Activated CD4-positive, alpha-beta T cell treated with anti-CD3 and anti-CD28 coated beads, Interleukin-2, Interleukin-6, amounts not matched to agents 100 ng/mL and 50 ng/mL, durations not matched to agents 16 hours and 8 hours (primary cell): ENCODE measurements around the gene ANKRD63.
A peak's percentile ranks its signal among the peaks of the same experiment; 100 is the strongest.

Source experiments
- DNase-seq: peaks from one replicate; pipeline ENCODE4 v3.0.0-alpha.2; 2020

ANKRD63 gene

DNA sequence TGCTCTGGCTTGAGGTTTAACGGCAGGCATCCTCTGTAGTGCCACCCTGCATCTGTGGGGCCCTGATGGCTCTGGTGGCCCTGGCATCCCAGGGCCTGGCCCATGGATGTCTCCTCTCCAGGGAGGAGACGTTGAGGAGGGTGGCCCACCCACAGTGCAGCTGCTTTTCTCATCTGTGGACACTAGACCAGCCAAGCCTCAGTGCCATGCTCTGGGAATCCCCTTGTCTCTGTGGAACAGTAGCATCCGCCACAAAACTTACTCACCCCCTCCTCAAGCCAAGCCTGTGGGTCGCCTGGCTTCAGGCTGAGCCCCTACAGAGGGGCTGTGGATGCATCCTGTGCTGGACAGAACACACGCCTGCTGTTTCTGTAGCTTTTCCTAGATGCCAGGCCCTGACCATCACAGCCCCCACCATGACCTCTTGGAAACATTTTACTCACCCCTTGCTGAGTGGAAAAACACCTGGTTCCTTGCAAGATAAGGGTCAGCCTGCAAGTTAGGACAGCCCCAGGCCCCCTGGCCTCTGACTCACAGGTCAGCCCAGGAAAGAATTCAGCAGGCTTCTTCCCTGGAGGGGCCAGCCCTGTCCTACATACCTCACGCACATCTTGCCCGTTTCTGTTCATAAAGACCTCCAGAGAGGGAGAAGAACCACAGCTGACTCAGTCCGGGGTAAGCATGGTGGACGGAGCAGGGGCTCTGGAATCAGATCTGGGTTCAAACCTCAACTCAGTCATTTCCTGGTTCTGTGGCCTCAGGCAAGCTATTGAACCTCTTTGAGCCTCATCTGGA, 25.0 kb downstream of the ANKRD63 start:
- no peak for DNase-seq

DNA sequence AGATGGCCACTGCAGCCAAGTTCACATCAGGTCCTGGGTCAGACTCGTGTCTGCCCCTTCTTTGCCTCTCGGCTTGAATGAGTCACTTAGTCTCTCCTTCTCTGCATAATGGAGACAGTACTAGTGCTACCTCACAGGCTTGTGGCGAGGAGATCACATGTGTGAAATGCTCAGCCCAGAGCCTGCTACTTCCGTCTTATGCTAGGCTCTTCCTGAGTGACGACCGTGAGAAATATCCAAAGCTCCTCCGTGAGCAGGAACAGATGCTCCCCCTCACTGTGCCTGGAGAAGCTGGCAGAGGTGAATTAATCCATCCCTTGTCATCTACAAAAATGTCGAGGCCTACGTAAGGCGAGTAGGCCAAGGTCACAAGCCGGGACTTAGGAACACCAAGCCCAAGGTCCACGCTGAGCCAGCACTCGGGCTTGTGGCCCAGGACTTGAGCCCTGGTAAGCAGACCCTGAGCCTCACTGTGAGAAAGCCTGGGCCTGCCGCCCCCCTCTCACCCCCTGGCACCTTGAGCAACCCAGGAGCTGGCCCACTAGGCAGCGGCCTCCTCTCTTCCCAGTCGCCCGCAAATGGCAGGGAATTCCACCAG, 26.1 kb downstream of the ANKRD63 start:
- peak; percentile 17 for DNase-seq

DNA sequence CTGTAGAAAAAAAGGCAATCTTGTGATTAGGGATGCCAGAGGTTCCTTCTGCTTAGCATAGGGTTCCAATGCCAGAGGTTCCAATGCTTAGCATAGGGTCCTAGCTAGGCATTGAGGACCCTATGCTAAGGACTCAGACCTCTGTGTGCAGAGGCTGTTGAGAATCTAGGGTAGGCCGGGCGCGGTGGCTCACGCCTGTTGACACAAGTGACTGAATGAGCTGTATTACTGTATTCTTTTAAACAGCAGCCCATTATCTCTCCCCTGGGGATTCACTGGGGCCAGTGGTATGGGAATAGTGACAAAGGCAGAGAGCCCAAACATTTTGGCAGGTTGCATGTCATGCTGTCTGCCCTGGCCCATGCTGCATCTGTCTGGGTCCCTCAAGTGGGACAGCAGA, 27.8 kb downstream of the ANKRD63 start:
- DNase-seq, result no peak

DNA sequence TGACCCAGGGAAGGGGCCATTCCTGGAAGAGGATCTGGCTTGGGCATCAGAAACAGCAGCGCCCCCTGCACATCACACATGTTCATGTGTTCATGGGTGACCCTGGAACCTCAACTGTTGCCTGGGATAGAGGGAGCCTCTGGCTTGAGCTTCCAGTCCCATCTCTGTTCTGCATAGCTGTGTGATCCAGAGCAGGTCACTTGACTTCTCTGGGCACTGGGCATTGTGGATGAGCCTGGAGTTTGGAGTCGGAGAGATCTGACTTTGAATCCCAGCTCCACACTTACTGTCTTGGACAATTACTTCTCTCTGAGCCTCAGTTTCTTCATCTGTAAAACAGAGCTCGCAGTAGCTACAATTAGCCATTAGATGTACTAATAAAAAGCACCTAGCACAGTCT, 28.4 kb downstream of the ANKRD63 start:
- DNase-seq, result no peak

DNA sequence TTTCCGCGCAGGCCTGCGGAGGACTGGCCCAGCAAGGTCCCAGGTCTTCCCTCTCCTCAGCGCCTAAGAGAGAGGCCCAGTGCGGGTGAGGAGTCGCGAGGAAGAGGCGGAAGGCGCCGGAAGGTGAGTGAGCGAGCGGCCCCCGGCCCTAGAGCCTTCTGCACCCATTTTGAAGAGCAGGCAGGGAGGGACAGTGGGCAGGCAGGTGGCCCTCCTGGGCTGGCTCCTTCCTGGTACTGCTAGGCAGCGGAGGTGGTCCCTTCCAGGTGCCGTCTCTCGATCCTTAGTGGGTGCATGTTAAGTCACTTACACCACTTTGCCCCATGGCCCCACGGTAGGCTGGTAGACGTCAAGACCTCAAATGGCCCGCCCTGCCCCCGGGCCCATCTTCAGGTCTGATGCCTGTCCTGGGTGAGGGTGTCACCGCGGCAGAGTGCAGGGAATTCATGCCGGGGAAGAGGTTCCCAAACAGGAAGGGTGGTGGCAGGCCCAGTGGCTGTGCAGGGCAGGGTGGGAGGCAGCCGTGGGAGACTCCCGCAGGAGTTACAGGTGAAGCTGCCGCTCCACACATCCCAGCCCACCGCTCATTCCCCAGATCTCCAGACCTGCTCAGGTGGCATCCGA, 29.6 kb downstream of the ANKRD63 start:
- no peak for DNase-seq

DNA sequence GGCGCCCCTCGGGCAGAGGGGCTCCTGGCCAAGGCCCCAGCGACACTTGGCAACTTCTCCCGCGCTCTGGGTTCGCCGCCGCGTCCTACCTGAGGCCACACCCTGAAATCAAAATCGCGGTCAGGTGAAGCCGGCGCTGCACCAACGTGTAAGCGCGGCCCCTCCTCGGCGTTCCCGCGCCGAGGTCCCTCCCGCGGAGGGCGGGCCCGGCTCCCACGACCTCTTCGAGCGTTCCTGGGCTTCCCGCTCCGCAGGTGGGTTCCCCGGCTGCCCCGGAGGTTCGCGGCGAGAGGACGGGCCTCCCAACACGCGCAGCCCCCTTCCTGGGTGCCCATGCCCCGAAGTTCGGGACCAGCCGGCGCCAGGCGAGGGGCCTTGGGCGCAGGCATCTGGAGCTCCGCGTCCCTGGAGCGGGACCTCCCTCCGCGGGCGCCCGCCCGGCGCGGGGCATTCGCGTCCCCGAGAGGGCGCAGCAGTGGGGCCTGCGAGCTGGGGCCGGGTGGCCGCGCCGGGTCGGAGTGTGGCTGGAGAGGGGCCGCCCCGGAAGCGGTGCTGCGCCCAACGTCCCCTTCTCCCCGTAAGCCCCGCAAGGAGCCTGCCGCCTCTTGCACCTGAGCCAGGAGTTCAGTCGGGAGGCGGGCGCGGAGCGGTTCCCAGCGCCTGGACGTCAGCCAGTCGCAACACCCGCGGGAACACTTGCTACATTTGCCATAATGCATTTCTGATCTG, 30.3 kb downstream of the ANKRD63 start:
- DNase-seq, result no peak

DNA sequence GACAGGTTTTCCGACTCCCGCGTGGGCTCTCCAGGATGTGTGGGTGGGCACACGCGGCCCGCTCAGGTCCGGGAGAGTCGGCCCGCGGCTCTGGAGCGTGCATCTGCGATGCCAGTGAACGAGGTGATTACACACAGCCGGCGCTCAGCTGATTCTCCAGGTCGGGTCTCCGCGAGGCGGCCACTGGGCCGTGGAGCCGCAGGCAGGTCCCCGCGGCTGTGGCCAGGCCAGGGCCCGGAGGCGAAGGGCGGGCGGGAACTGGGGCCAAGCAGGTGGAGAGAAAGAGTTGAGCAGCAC, 30.8 kb downstream of the ANKRD63 start:
- no peak for DNase-seq

DNA sequence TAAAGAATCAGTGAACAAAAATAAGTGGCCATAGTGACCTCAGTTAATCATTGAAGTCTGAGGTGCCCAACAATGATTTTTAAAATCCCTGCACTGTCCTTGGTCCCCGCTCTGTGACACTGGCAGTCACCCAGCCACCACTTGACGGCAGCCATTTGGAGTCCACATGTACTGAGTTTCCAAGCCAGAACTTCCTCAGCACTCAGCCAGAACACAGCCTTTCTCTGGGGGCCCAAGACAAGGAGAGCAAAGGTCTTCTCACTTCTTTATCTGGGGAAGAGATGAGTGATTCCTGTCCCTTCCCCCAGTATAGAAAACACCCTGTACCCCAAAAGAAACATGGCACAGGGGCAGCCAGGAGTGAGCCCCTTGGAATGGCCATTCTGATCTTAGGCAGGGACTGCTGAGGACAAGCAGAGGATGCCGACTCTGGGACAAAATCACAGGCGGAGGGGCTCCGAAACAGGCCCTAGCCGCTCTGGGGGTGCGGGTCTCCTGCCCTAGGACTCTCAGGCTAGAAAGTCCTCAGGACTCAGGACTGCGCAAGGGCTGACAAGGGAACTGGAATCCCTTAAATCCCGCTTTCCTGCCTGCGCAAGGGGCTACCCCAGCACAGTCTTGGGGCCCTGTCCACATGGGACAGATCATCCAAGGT, 31.3 kb downstream of the ANKRD63 start:
- no peak for DNase-seq

DNA sequence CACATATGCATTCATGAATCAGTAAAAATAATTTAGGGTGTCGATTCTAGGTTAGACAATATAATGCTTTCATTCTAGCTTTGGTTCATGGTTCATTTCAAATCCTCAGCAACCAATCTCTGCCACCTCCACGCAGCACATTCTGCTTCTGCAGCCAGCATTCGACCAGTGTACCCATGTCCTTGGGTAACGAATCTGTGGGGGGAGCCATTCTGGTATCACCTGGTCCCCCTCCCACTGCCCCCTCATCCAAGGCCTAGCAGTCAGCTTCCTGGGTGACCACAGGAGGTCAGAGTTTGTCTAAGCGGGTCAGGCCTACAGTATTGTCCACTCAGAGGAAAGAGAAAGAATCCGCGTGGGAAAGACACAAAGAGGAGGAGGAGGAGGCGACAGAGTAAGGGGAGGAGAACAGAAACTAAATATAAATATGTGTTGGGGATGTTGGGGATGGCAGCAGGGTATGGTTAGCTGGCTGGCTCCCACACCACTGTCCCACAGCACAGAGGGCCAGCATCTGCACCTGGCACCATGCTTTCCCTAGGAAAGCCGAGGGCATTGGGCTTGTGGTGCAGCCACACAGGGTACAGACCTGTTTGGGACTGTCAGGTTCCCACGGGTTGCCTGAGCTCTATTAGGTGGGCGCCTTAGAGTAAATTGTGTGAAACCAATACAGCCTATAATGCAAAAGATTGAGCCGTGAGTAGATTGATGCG, 31.9 kb downstream of the ANKRD63 start:
- DNase-seq, result no peak

DNA sequence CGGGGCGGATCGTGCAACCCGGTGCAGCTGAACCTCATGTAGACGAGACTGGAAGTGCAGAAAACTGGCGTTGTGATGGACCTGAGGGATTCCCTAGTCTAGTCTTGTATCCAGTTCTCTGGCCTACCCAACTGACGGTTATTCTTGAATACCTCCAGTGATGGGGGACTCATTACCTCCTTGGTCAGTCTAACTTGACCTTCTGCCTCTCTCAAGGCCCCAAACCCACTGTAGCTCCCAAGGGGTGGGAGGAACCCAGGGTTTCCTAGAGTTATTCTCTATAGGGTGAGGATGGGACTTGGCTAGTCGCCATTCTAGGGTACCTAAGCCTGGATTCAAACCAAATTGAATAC, 32.6 kb downstream of the ANKRD63 start:
- DNase-seq, result no peak

DNA sequence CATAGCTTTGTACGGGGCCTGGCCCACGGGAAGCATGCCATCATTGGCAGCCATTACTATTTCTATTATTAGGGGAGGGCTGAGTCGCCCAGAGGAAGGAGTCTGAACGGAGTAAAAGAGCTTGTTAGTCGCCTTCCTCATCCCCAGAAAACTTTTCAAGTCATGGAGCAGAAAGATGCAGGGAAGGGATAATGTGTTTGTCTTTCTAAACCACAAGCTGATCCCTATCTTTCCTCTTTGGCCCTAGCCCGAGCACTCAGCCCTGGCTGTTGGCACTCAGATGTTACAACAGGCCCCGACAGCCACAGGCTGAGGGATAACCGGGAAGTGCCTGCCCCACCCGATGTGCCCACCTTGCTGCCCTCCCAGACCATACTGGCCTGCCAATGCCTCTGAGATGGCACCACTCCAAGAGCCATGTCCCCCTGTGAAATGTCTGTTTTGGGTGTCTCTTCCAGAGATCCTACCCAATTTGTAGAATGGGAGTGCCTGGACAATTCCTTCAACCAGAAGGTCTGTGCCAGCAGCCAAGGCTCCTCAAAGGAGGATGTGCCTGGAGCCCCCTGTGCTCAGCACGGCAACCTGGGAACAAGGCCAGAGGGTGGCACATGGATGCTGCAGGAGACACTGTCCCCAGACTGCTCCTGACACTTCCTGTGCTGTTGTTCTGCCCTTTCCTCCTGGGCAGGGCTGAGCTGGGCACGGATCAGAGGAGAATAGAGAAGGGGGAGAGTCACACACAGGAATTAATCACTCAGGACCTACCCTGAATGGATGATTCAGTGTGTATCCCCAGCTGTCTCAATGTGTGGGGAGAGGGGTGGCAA, 33.2 kb downstream of the ANKRD63 start:
- no peak for DNase-seq

DNA sequence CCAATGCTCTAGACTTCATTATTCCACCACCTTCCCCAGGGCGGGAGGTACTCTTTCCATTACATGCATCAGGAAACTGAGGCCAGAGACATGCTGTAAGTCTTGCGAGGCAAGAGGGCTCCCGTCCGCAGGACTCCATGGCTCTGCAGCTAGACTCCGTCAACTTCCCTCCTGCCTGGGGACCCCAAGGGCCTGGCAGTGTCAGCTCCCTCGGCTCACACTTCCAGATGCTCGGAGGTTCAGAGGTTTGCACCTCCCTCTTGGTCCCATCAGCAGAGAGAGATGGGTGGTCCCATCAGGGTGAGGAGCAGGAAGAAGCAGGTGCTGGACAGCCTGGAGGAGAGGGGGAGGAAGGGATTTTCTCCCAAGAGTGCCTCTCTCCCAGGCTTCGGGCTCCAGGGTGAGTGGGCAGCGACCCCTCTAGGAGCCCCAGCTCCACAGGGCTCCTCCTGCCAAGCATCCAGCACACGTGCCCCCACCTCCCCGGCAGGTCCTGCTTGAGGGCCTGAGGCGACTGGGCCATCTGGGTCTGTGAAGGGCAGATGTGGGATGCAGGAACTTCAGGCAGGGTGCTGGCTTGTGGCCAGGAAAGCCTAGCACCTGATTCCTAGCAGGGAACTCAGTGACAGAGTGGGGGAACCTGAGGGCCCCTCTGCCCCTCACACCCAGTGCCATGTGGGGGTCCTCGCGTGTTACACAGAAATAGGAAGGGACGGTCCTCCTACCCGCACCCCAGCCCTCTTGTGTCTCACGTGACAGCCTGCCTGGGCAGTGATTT, 34.7 kb downstream of the ANKRD63 start:
- no peak for DNase-seq

DNA sequence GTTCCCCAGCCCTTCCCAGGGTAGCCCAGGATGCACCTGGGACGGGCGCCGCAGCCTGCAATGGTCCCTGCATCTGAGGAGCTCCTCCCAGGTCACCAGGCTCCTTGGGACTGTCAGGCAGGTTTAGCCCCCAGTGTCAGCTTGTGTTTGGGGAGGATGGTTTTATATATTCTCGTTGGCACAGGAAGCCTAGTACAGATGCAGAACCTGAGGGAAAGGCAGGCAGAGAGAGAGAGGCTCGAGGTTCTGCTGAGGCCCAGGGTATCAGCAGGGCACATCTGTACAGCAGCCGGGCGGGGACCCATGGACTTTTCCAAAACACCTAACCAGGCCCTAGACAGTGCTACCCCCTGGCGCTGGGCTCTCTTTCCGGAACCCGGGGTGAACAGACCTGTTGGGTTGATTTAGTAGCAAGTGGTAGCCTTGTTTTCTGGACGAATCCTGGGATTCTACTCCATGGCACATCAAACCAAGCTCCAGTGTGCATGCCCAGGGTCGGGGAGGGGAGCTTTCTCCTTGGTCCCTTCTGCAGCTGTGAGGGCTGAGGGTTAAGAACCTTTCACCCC, 35.4 kb downstream of the ANKRD63 start:
- no peak for DNase-seq

DNA sequence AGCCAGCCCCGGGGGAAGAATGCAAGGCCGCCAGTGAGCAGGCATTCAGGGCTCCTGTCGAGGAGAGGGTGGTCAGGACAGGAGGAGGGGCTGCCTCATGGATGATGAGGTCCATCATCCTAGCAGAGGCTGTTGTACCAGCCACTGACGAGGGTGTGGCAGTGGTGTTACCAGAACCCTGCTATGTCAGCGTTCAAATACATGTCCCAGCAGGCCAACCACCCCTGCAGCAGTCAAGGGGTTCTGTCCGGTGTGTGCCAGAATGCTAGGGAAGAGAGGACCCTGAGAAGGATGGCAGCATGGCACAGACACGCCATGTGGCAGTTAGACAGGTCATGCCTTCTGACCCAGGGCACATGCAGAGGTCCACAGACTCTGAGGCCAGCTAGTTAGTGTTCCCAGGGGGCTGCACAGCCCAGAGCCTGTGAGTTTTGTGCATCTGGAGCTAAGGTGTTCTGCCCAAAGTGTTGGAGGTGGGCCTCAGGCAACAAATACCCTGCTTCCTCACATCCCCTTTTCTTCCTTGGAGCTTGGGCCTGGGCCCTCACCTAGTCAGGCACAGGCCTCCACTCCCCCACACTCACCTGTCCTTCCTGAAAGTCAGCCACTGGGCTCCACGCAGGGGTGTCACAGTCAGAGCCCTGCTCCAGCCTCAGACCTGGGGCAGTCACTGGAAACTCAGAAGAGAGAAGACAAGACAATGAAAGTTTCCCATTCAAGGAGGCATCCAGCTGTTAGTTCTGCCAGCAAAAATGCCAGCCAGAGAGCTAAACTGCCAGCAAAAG, 36.2 kb downstream of the ANKRD63 start:
- DNase-seq, result no peak

DNA sequence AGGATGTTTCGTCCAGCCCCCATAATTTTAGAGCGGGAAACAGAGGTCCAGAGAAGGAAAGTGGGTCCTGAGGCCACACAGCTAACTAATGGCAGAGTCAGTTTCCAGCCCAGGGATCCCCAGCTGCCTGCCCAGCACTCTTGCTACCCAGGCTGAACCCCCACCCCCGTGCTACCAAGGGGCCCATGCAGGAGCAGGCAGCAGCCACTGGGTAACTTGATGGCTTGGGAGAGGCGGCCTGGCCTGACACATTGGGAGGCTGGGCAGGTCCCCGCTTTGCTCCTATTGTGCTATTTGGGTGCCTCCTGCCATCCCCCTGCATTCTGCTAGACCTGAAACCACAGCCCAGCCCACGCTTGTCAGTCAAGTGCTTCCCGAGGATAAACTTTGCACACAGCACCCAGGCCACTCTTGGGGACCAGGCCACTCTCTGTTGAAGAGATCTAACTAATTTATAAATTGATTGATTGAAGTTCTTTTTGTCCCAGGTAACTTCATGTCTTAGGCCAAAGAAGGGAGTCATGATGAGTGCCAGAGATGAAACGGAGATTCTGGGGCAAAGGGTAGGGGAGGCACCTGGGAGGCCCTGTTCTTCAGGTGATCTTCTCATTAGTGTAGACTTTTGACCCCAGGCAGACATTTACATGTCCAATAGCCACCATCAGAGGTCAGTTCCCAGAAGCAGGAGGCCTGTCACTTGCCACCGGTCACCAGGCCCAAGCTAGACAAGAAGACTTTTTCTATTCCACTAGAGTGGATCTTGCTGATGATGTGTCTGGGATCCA, 37.0 kb downstream of the ANKRD63 start:
- no peak for DNase-seq

DNA sequence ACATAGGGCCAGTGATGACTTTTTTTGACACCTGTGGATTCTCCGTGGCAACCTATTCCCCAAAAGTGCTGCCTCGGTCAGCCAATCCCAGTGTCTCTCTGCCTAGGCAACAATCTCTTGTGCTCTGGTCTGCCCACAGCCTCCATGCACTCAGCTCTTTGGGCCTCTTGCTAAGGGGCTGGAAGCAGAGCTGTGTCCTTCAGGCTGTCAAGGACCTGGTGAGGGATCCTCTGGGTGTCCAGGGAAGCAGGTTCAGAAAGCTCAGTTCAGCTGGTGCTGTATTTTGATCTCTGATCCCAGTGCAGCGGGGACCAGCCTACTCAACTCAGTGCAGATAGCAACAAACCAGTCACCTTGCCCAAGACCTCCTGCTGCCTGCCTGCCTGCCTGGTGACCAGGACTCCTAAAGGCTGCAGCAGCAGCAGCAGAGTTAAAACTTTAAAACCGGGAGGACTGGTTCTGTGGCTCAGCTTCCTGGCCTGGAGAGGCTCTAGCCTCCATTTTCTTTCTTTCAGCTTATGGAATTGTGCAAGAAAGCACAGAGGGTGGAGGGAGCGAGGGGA, 37.8 kb downstream of the ANKRD63 start:
- no peak for DNase-seq

DNA sequence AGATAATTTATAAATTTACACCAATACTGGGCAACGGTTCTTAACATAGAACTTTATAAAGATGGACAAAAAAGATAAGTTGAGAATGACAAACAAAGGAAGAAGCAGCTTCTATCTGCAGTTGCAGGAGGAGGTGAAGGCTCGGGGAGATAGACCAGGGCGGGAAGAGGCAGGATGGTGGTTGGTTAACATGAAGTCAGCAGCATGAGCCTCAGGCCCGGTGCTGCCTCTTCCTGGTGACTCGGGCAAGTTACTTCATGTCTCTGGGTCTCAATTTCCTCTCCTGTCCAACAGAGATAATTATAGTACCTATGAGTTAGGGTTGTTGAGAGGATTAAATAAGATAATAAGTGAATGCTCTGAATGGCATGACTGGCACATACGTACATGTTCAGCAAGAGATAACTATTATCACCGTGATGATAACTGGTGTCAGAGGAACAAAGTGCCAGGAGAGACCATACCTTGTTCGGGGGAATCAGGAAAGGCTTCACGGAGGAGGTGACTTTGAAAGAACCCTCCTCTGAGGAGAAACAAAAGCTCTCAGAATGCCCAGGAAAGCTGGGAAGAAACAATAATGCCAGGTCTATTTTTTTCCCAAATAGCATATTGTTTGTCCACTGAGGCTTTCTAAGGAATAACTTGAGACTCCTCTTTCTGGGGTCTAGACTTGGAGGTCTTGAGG, 39.6 kb downstream of the ANKRD63 start:
- DNase-seq, result no peak

DNA sequence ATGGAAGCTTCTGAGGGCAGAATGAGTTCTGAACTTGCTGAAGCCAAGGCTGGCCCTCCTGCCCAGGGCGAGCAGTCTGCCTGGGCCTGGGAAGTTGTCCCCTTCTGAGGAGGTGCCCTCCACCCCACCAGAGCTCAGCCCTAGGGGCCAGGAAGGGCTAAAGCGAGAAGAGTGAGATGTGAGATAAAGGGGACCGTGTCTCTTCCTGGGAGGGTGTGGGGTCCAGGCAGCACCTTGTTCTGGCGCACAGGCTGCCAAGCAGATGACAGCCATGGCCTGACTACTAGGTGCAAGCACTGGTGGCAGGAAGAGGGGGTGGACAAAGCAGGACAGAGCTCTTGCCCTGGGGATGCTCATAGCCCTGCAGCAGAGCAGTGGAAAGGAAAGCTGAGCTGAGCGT, 40.3 kb downstream of the ANKRD63 start:
- no peak for DNase-seq
